ENCODE measurements around the gene PAFAH2. TPM values are rescaled to one million over a fixed set of nuclear protein-coding genes. Genes with fewer than 3 reads are reported as not detected.
"Not testable (repeated sequence)": the region's sequence is repeated elsewhere in the genome, so short reads cannot be mapped to it uniquely, and the experiment has no call there.

Gene PAFAH2
- total and polyA plus RNA-seq, 2 of the 13 experiments (the other 11 are each of a cell fraction or from before 2014, with no cell fraction given) = 6.9 to 9.4 TPM

DNA sequence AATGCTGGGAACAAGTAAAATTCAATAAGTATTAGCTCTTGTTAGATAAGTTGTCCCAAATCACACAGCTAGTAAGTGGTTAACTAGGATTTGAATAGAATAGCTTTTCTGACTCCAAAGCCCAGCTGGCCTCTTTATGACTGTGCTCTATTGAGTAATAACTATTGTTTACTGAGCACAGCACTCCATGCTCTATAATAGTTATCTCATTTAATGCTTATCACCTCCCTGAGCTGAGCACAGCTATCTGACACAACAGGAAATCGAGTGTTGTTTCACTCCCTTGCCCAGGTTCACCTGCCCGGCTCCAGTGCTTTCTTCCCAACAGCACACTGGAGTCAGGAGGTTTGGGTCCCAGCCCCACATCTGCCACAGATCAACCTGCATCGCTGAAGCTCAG, 52.9 kb downstream of the PAFAH2 start:
- H3K9me3 ChIP-seq (ENCODE audit: low read length) = no peaks in the 10 kb centered on the region
- no peak overlapping the region for H3K4me2 ChIP-seq (ENCODE audit: low read depth, low read length)
- ATAC-seq (no peak), FAIRE-seq (no peak), DNase-seq (ENCODE audit: low spot score) (peak; percentile 8)
- H4K20me1 ChIP-seq (ENCODE audit: insufficient read depth, low read length) = no peaks in the 10 kb centered on the region
- no peak overlapping the region for H3K9ac ChIP-seq (ENCODE audit: insufficient read depth, low read depth, low read length)
- no peak overlapping the region for H3K4me3 ChIP-seq (replicated peaks in 1 of 3; ENCODE audit: insufficient read depth in 1 of 3, low read depth in 2 of 3, low read length in 3 of 3)
- H3K4me1 ChIP-seq (ENCODE audit: insufficient read depth, low read length) = peaks cover 11% of the 10 kb centered on the region; the same call in 1 of the 2 replicates
- ChIA-PET CTCF (ENCODE audit: low intra/inter-chr PET ratio, low total read pairs) (no interaction called here), POLR2A (no interaction called here)
- no TSS peak for BruUV-seq (replicated peaks)
- H3K27ac ChIP-seq (ENCODE audit: extremely low read length, insufficient read depth, low read length) = no peak overlapping the region
- in situ Hi-C loops (cut with HindIII; ENCODE audit: extremely low pct_ligation_motif_present, low pct_unique_long_range_greater_than_20kb) = no loop called here
- no peaks in the 10 kb centered on the region for H3K36me3 ChIP-seq (replicated peaks in 1 of 2; ENCODE audit: control insufficient read depth in 1 of 2, insufficient read depth in 2 of 2, low read length in 2 of 2)
- TF ChIP-seq ZBTB7A (CRISPR knock-in tag; IDR thresholded peaks at IDR 0.05) (no peak), SOX13 (IDR thresholded peaks at IDR 0.05) (no peak), SOX13 (CRISPR knock-in tag; conservative IDR thresholded peaks at IDR 0.05 in 1 of 2, IDR thresholded peaks at IDR 0.05 in 1 of 2) (peak in 1 of 2 experiments; percentile 37; a peak in 1 of 4 replicates), FOXJ3 (CRISPR knock-in tag; IDR thresholded peaks at IDR 0.05; ENCODE audit: borderline replicate concordance) (no peak), SP140L (CRISPR knock-in tag; IDR thresholded peaks at IDR 0.05; ENCODE audit: borderline replicate concordance) (no peak)
- no peak overlapping the region for H2AFZ ChIP-seq (ENCODE audit: low read length)
- WGBS (ENCODE audit: low lambda C conversion rate) = 34% methylated on average over 3 of the region's 3 CpGs
- intact Hi-C loops (cut with micrococcal nuclease; ENCODE audit: unreplicated experiment) = no loop called here
- no peaks in the 10 kb centered on the region for H3K79me2 ChIP-seq (ENCODE audit: insufficient read depth, low read length)
- no peaks in the 10 kb centered on the region for H3K27me3 ChIP-seq (ENCODE audit: control insufficient read depth in 1 of 2, insufficient read depth in 2 of 2, low read length in 2 of 2)

DNA sequence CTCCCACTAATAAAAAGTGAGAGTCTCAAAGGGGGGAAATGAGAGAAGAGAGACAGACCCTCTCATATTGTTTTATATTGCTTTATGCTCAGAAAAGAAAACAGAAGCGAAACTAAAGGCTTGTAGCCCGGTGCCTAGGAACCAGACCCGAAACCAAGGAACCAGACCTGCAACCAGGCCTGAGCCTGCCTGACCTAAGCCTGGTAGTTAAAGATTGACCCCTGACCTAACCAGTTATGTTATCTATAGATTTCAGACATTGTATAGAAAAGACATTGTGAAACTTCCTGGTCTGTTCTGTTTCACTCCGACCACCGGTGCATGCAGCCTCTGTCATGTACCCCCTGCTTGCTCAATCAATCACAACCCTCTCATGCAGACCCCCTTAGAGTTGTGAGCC, 54.4 kb downstream of the PAFAH2 start:
- intact Hi-C loops (cut with micrococcal nuclease; ENCODE audit: unreplicated experiment); H3K36me3 ChIP-seq (replicated peaks in 1 of 2; ENCODE audit: control insufficient read depth in 1 of 2, insufficient read depth in 2 of 2, low read length in 2 of 2); ATAC-seq; H2AFZ ChIP-seq (ENCODE audit: low read length); DNase-seq (ENCODE audit: low spot score); H3K9ac ChIP-seq (ENCODE audit: insufficient read depth, low read depth, low read length); H3K9me3 ChIP-seq (ENCODE audit: low read length); BruUV-seq (replicated peaks); CTCF ChIA-PET (ENCODE audit: low intra/inter-chr PET ratio, low total read pairs); H3K4me2 ChIP-seq (ENCODE audit: low read depth, low read length); H3K4me3 ChIP-seq (replicated peaks in 1 of 3; ENCODE audit: insufficient read depth in 1 of 3, low read depth in 2 of 3, low read length in 3 of 3); H3K27ac ChIP-seq (ENCODE audit: extremely low read length, insufficient read depth, low read length); in situ Hi-C loops (cut with HindIII; ENCODE audit: extremely low pct_ligation_motif_present, low pct_unique_long_range_greater_than_20kb); H3K79me2 ChIP-seq (ENCODE audit: insufficient read depth, low read length); FAIRE-seq; POLR2A ChIA-PET; H3K27me3 ChIP-seq (ENCODE audit: control insufficient read depth in 1 of 2, insufficient read depth in 2 of 2, low read length in 2 of 2); H4K20me1 ChIP-seq (ENCODE audit: insufficient read depth, low read length): not testable (repeated sequence)
- 46% methylated on average over 5 of the region's 5 CpGs for WGBS (ENCODE audit: low lambda C conversion rate)
- H3K4me1 ChIP-seq (ENCODE audit: insufficient read depth, low read length) = peaks cover 11% of the 10 kb centered on the region; the same call in 1 of the 2 replicates
